ENCODE measurements around the gene MPP2. TPM values are rescaled to one million over a fixed set of nuclear protein-coding genes. Genes with fewer than 3 reads are reported as not detected.
"Not testable (repeated sequence)": the region's sequence is repeated elsewhere in the genome, so short reads cannot be mapped to it uniquely, and the experiment has no call there.

The MPP2 gene
- total and polyA plus RNA-seq, 2 donors from 2014 or later, result 1.2 to 2.7 TPM

DNA sequence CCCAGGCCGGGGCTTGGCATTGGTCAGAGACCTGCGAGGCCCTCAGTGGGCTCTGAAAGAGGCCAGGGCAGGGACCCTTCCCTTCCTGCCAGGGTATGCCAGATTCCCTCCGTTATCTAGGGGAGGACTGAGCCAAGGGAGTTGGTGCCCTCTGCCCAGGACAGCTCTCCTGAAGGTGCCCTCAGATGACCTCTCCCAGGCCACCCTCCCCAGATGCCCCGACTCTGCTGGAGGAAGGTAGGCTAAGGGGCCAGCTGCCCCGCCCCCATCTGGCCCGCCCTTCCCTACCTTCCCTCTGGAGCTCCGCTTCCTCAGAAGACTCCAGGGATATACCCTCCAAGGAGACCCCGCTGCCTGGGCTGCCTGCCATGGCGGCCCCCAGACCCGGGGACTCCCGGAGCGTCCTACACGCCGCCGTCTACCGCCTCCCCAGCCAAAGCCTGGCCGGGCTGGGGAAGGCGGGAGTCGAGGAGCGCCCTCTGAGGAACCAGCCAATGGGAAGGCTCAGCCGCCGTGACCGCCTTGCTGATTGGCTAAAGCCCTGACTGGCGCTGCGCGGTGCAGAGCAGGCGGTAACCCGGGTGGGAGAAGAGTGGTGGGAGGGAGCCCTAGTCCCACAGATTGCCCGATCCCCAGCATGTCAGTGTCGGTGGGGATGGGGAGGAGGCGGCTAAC is 7.0 kb downstream of the MPP2 start:
- Histone ChIP-seq H3K27me3 (ENCODE audit: control insufficient read depth, insufficient read depth, low read length) (no peaks in the 10 kb centered on the region), H3K9ac (ENCODE audit: low read length in 3 of 3) (peak overlapping the region in 2 of 3 donors; percentile 34 to 35), H3K36me3 (ENCODE audit: control insufficient read depth in 2 of 3, insufficient read depth in 3 of 3, low read length in 3 of 3) (no peaks in the 10 kb centered on the region), H3K9me3 (ENCODE audit: control insufficient read depth in 2 of 3, insufficient read depth in 1 of 3, low read length in 3 of 3) (no peaks in the 10 kb centered on the region), H3K27ac (ENCODE audit: low read depth in 2 of 2, low read length in 2 of 2) (no peak overlapping the region), H3K4me1 (ENCODE audit: control insufficient read depth in 2 of 3, insufficient read depth in 2 of 3, low read depth in 1 of 3, low read length in 3 of 3) (peaks cover 0 to 13% (median 0%) of the 10 kb centered on the region in 3 donors), H3K4me3 (ENCODE audit: low read length in 3 of 3) (peak overlapping the region; percentile 59 to 61 (median 59))
- TF ChIP-seq, protein P1, sequence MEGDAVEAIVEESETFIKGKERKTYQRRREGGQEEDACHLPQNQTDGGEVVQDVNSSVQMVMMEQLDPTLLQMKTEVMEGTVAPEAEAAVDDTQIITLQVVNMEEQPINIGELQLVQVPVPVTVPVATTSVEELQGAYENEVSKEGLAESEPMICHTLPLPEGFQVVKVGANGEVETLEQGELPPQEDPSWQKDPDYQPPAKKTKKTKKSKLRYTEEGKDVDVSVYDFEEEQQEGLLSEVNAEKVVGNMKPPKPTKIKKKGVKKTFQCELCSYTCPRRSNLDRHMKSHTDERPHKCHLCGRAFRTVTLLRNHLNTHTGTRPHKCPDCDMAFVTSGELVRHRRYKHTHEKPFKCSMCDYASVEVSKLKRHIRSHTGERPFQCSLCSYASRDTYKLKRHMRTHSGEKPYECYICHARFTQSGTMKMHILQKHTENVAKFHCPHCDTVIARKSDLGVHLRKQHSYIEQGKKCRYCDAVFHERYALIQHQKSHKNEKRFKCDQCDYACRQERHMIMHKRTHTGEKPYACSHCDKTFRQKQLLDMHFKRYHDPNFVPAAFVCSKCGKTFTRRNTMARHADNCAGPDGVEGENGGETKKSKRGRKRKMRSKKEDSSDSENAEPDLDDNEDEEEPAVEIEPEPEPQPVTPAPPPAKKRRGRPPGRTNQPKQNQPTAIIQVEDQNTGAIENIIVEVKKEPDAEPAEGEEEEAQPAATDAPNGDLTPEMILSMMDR (IDR thresholded peaks at IDR 0.05; ENCODE audit: borderline replicate concordance, extremely low read depth, insufficient read depth), result no peak
- no peak for FAIRE-seq
- intact Hi-C loops (cut with DNase I), result no loop called here
- peak; percentile 93 to 96 (median 94) for DNase-seq

DNA sequence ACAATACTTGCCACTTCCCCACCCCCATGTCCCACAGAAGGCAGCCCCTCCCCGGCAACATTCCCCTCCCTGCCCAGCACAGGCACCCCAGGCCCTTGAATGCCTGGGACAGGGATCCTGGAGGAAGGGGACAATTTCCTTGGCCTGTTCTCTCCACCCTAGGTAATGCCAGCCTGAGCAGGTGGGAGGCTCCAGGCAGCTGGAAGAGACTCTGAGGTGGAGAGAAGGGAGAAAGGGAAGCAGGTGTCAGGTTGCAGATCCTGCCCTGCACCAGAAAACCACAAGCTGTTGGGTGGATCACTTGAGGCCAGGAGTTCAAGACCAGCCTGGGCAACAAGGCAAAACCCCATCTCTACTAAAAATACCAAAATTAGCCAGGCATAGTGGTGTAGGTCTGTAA is 8.9 kb downstream of the MPP2 start:
- DNase-seq (no peak), FAIRE-seq (no peak)
- Histone ChIP-seq H3K9me3 (ENCODE audit: control insufficient read depth in 2 of 3, insufficient read depth in 1 of 3, low read length in 3 of 3) (no peaks in the 10 kb centered on the region), H3K4me1 (ENCODE audit: control insufficient read depth in 2 of 3, insufficient read depth in 2 of 3, low read depth in 1 of 3, low read length in 3 of 3) (peaks cover 0 to 13% (median 0%) of the 10 kb centered on the region in 3 donors), H3K9ac (ENCODE audit: low read length in 3 of 3) (no peak overlapping the region), H3K27ac (ENCODE audit: low read depth in 2 of 2, low read length in 2 of 2) (no peak overlapping the region), H3K36me3 (ENCODE audit: control insufficient read depth in 2 of 3, insufficient read depth in 3 of 3, low read length in 3 of 3) (no peaks in the 10 kb centered on the region), H3K4me3 (ENCODE audit: low read length in 3 of 3) (no peak overlapping the region), H3K27me3 (ENCODE audit: control insufficient read depth, insufficient read depth, low read length) (no peaks in the 10 kb centered on the region)
- intact Hi-C loops (cut with DNase I), result no loop called here
- TF ChIP-seq, protein P1 (IDR thresholded peaks at IDR 0.05; ENCODE audit: borderline replicate concordance, extremely low read depth, insufficient read depth), result no peak

DNA sequence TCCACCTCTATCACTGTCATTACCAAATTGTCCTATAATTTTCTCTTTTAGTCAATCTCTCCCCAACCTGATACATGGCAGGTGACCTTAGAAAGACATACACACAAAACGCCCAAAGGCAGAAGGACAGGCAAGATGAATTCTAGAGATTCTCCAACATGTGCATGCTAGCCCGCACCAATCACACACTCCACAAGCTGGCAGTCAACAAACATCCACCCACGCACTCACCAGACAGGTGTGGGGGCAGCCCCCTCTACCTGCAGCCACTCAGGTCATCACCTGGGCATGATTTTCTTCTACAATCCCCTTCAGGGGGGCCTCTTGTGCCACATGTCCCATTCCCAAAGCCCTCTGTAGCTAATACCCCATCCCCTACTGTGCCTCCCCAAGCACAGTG is 9.5 kb downstream of the MPP2 start:
- no peak for FAIRE-seq
- H3K27ac ChIP-seq (ENCODE audit: low read depth in 2 of 2, low read length in 2 of 2), result no peak overlapping the region
- no peak overlapping the region for H3K4me3 ChIP-seq (ENCODE audit: low read length in 3 of 3)
- intact Hi-C loops (cut with DNase I), result no loop called here
- H3K9ac ChIP-seq (ENCODE audit: low read length in 3 of 3), result no peak overlapping the region
- no peak for DNase-seq
- TF ChIP-seq, protein P1 (IDR thresholded peaks at IDR 0.05; ENCODE audit: borderline replicate concordance, extremely low read depth, insufficient read depth), result no peak
- no peaks in the 10 kb centered on the region for H3K9me3 ChIP-seq (ENCODE audit: control insufficient read depth in 2 of 3, insufficient read depth in 1 of 3, low read length in 3 of 3)
- H3K4me1 ChIP-seq (ENCODE audit: control insufficient read depth in 2 of 3, insufficient read depth in 2 of 3, low read depth in 1 of 3, low read length in 3 of 3), result peaks cover 0 to 13% (median 0%) of the 10 kb centered on the region in 3 donors
- H3K27me3 ChIP-seq (ENCODE audit: control insufficient read depth, insufficient read depth, low read length), result no peaks in the 10 kb centered on the region
- no peaks in the 10 kb centered on the region for H3K36me3 ChIP-seq (ENCODE audit: control insufficient read depth in 2 of 3, insufficient read depth in 3 of 3, low read length in 3 of 3)

DNA sequence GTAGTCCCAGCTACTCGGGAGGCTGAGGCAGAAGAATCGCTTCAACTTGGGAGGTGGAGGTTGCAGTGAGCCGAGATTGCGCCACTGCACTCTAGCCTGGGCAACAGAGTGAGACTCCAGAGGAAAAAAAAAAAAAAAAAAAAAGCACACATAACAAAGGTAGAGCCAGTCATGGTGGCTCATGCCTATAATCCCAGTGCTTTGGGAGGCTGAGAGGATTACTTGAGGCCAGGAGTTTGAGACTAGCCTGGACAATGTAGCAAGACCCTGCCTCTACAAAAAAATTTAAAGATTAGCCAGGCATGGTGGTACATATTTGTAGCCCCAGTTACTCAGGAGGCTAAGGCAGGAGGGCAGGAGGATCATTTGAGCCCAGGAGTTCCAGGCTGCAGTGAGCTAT is 12.8 kb downstream of the MPP2 start:
- H3K4me1 ChIP-seq (ENCODE audit: control insufficient read depth in 2 of 3, insufficient read depth in 2 of 3, low read depth in 1 of 3, low read length in 3 of 3); H3K9ac ChIP-seq (ENCODE audit: low read length in 3 of 3); H3K27me3 ChIP-seq (ENCODE audit: control insufficient read depth, insufficient read depth, low read length); DNase-seq; H3K9me3 ChIP-seq (ENCODE audit: control insufficient read depth in 2 of 3, insufficient read depth in 1 of 3, low read length in 3 of 3); intact Hi-C loops (cut with DNase I); H3K27ac ChIP-seq (ENCODE audit: low read depth in 2 of 2, low read length in 2 of 2); H3K4me3 ChIP-seq (ENCODE audit: low read length in 3 of 3); FAIRE-seq; H3K36me3 ChIP-seq (ENCODE audit: control insufficient read depth in 2 of 3, insufficient read depth in 3 of 3, low read length in 3 of 3): not testable (repeated sequence)
